ENCODE data around the gene CTRB1.

DNA sequence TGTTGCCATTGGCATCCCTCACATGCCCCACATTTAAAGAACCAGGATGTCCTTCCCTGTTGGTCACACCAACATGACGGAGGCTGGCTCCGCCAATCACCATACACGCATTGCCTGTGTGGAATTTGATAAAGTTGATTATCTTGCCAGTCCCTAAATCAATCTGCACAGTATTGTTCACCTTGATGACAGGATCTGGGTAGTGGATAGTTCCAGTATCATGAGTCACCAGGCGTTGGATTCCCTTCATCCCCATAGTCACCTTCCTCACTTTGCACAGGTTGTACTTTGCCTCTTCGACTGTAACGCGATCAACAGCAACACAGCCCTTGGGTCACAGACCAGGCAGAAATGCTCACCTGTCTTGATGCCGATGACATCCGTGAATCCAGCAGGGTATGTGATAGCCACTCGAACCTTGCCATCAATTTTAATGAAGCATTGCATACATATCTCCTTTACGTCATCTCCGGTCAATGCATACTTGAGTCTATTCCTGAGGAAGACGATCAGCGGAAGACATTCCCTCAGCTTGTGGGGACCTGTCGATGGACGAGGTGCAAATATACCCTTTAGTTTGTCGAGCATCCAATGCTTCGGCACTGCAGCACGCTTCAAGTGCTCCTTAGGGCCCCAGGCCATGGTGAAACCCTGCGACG, 26.1 kb upstream of the CTRB1 start:
- TF ChIP-seq HDGF (IDR thresholded peaks at IDR 0.05; ENCODE audit: borderline replicate concordance) = no peak
- no peak for TF ChIP-seq ZNF384 (IDR thresholded peaks at IDR 0.05)
- TF ChIP-seq ELF4 (IDR thresholded peaks at IDR 0.05) = no peak
- TF ChIP-seq LEF1 (IDR thresholded peaks at IDR 0.05; ENCODE audit: borderline replicate concordance) = no peak
- TF ChIP-seq SP1 (IDR thresholded peaks at IDR 0.05) = no peak
- TF ChIP-seq, protein P1, sequence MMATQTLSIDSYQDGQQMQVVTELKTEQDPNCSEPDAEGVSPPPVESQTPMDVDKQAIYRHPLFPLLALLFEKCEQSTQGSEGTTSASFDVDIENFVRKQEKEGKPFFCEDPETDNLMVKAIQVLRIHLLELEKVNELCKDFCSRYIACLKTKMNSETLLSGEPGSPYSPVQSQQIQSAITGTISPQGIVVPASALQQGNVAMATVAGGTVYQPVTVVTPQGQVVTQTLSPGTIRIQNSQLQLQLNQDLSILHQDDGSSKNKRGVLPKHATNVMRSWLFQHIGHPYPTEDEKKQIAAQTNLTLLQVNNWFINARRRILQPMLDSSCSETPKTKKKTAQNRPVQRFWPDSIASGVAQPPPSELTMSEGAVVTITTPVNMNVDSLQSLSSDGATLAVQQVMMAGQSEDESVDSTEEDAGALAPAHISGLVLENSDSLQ (IDR thresholded peaks at IDR 0.05) = no peak
- TF ChIP-seq BHLHE40 (IDR thresholded peaks at IDR 0.05; ENCODE audit: borderline replicate concordance) = no peak
- no peak for TF ChIP-seq FOXM1 (IDR thresholded peaks at IDR 0.05; ENCODE audit: borderline replicate concordance)
- no peak for TF ChIP-seq FOXK2 (IDR thresholded peaks at IDR 0.05)

Data from HEK293T (cell line).